ENCODE results near the gene ERFL. TPM values are rescaled to one million over a fixed set of nuclear protein-coding genes. Genes with fewer than 3 reads are reported as not detected.

The ERFL gene
- total and polyA plus RNA-seq, 2 of the 8 experiments (the other 6 are each of a cell fraction or from before 2014, with no cell fraction given) = 0.12 TPM; not detected in 1

DNA sequence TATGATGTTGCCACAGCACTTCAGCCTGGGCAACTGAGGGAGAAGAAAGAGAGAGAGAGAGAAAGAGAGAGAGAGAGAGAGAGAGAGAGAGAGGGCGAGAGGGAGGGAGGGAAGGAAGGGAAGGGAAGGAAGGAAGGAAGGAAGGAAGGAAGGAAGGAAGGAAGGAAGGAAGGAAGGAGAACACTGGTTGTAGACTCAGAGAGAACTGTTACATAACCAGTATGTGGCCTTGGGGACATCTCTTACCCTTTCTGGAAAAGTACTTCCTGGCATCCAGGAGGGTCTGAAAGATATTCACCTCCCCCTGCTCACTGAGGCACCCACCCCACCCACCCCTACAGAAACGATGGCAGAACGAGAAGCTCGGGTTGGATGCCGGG lies 47.9 kb downstream of the ERFL start:
- H2BK15ac ChIP-seq (ENCODE audit: low read length) = no peak overlapping the region
- H4K8ac ChIP-seq (ENCODE audit: extremely low read depth, insufficient read depth, low read length) = no peak overlapping the region
- ChIA-PET CTCF (ENCODE audit: partially characterized antibody) (interaction anchor here (0.7 to 1.6 kb wide), 4 partner anchors 48 to 508 kb away, joined by 3 to 4 read pairs (median 3); partner anchors contain the start of gene ERFL), POLR2A (ENCODE audit: partially characterized antibody) (interaction anchor here (0.7 to 13.9 kb wide), 4 partner anchors 12 to 441 kb away, joined by 4 to 298 read pairs (median 6); partner anchors contain the start of gene RPS19)
- peaks cover 0 to 5% (median 2%) of the 10 kb centered on the region in 4 experiments; a peak in 5 of 7 replicates for H3K4me1 ChIP-seq (replicated peaks in 1 of 4; ENCODE audit: control insufficient read depth in 3 of 4, insufficient read depth in 4 of 4, low read length in 3 of 4)
- no peak overlapping the region for H3K23ac ChIP-seq (ENCODE audit: insufficient read length)
- no peak overlapping the region for H2AFZ ChIP-seq (ENCODE audit: low read length)
- no peaks in the 10 kb centered on the region for H3K36me3 ChIP-seq (ENCODE audit: control insufficient read depth in 2 of 4, insufficient read depth in 4 of 4, low read length in 3 of 4)
- no peak overlapping the region for H4K91ac ChIP-seq (replicated peaks; ENCODE audit: insufficient read length, low read length)
- no peak overlapping the region for H3K4ac ChIP-seq (replicated peaks; ENCODE audit: insufficient read length, low read depth, low read length)
- H3K79me1 ChIP-seq (ENCODE audit: low read depth, low read length) = peaks cover 2% of the 10 kb centered on the region; the same call in 1 of the 2 replicates
- no peak overlapping the region for H3K14ac ChIP-seq (ENCODE audit: insufficient read length)
- H3K4me2 ChIP-seq (ENCODE audit: insufficient read depth in 1 of 2, low read depth in 2 of 2, low read length in 2 of 2) = no peak overlapping the region
- no peaks in the 10 kb centered on the region for H4K20me1 ChIP-seq (replicated peaks in 1 of 2; ENCODE audit: control insufficient read depth in 1 of 2, insufficient read depth in 2 of 2, low read length in 2 of 2)
- H4K5ac ChIP-seq (ENCODE audit: insufficient read length, low read depth, low read length) = no peak overlapping the region
- no peak for DNase-seq (ENCODE audit: low read depth in 1 of 2, low spot score in 2 of 2)
- 80% methylated on average over 5 of the region's 5 CpGs; no CpG with 5 or more reads in 1 of the 2 experiments for WGBS, 2 experiments (ENCODE audit: extremely low coverage in 1 of 2, insufficient coverage in 1 of 2, insufficient read length in 1 of 2, insufficient replicate concordance in 2 of 2, low coverage in 1 of 2, low lambda C conversion rate in 2 of 2, missing lambda C conversion rate in 1 of 2)
- H2BK20ac ChIP-seq (ENCODE audit: low read length) = no peak overlapping the region
- H2BK12ac ChIP-seq (ENCODE audit: low read depth, low read length) = no peak overlapping the region
- H2AK5ac ChIP-seq (ENCODE audit: low read depth, low read length) = no peak overlapping the region
- peaks cover 1 to 19% (median 17%) of the 10 kb centered on the region in 4 experiments; a peak in 6 of 7 replicates for H3K27me3 ChIP-seq (replicated peaks in 1 of 4; ENCODE audit: control insufficient read depth in 3 of 4, extremely low read depth in 1 of 4, insufficient read depth in 3 of 4, low read length in 3 of 4)
- peaks cover 0 to 3% of the 10 kb centered on the region in 2 experiments; a peak in 1 of 4 replicates for H3K79me2 ChIP-seq (ENCODE audit: control insufficient read depth in 1 of 2, insufficient read depth in 2 of 2, low read length in 2 of 2)
- H2BK5ac ChIP-seq (ENCODE audit: low read depth, low read length) = no peak overlapping the region
- TF ChIP-seq BCL11A (IDR thresholded peaks at IDR 0.05; ENCODE audit: low read depth in 2 of 2, low read length in 2 of 2) (no peak), CREB1 (IDR thresholded peaks at IDR 0.05) (no peak), HDAC2 (IDR thresholded peaks at IDR 0.05; ENCODE audit: borderline replicate concordance in 1 of 2, low read depth in 2 of 2, low read length in 2 of 2) (no peak), ZNF274 (IDR thresholded peaks at IDR 0.05; ENCODE audit: borderline replicate concordance, extremely low read depth, low read length) (no peak), RFX5 (IDR thresholded peaks at IDR 0.05; ENCODE audit: borderline replicate concordance, low read depth, low read length) (no peak), GABPA (IDR thresholded peaks at IDR 0.05; ENCODE audit: borderline replicate concordance, insufficient read depth, low read length) (no peak), CBX8 (IDR thresholded peaks at IDR 0.05; ENCODE audit: borderline replicate concordance, low read depth, low read length) (no peak), NANOG (IDR thresholded peaks at IDR 0.05; ENCODE audit: insufficient read depth, low read depth, low read length, poor library complexity, severe bottlenecking) (no peak)
- TF ChIP-seq, protein P1, sequence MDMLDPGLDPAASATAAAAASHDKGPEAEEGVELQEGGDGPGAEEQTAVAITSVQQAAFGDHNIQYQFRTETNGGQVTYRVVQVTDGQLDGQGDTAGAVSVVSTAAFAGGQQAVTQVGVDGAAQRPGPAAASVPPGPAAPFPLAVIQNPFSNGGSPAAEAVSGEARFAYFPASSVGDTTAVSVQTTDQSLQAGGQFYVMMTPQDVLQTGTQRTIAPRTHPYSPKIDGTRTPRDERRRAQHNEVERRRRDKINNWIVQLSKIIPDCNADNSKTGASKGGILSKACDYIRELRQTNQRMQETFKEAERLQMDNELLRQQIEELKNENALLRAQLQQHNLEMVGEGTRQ (IDR thresholded peaks at IDR 0.05; ENCODE audit: low read length) = no peak
- no peak overlapping the region for H3K56ac ChIP-seq (replicated peaks; ENCODE audit: insufficient read length, low read depth, low read length)
- H3K9me3 ChIP-seq (ENCODE audit: insufficient read depth in 2 of 2, low read depth in 1 of 2, low read length in 1 of 2) = no peaks in the 10 kb centered on the region
- peaks cover 16% of the 10 kb centered on the region; the same call in 1 of the 2 replicates for H3K23me2 ChIP-seq (ENCODE audit: low read depth, low read length)
- no peak overlapping the region for H3K9ac ChIP-seq (replicated peaks in 1 of 4; ENCODE audit: extremely low read depth in 1 of 4, low read depth in 3 of 4, low read length in 3 of 4)
- H3K18ac ChIP-seq (ENCODE audit: extremely low read depth, low read length) = no peak overlapping the region
- no peak for FAIRE-seq
- no peak overlapping the region for H3K27ac ChIP-seq (ENCODE audit: low read depth, low read length)
- no peak overlapping the region for H3K4me3 ChIP-seq (ENCODE audit: extremely low read depth in 1 of 4, insufficient read depth in 2 of 4, low read depth in 3 of 4, low read length in 4 of 4)
- no peak overlapping the region for H2BK120ac ChIP-seq (replicated peaks; ENCODE audit: low read depth, low read length)

Measured in H1 (cell line).